ENCODE measurements around the gene CCR5. TPM values are rescaled to one million over a fixed set of nuclear protein-coding genes. Genes with fewer than 3 reads are reported as not detected.

Gene CCR5
- total and polyA plus RNA-seq, 10 donors: 2.0 to 15.5 (median 6.8) TPM

GRCh38 chr3:46354984-46355383, 15.8 kb upstream of the CCR5 start:
- peak overlapping the region in 4 of 8 donors; percentile 23 to 64 (median 32) for H3K4me3 ChIP-seq
- no peaks in the 10 kb centered on the region for H3K27me3 ChIP-seq (replicated peaks in 1 of 7)
- H3K36me3 ChIP-seq: no peaks in the 10 kb centered on the region
- H3K9me3 ChIP-seq: no peaks in the 10 kb centered on the region
- no peak for TF ChIP-seq POLR2A (IDR thresholded peaks at IDR 0.05)
- no peak for TF ChIP-seq CTCF (IDR thresholded peaks at IDR 0.05 in 8 of 11, conservative IDR thresholded peaks at IDR 0.05 in 3 of 11)
- no peak for TF ChIP-seq POLR2AphosphoS5 (IDR thresholded peaks at IDR 0.05)
- intact Hi-C loops (cut with DNase I; ENCODE audit: low total_unique reads): no loop called here
- peak overlapping the region in 4 of 8 donors; percentile 55 to 76 (median 68) for H3K27ac ChIP-seq
- H3K4me1 ChIP-seq: peaks cover 9 to 88% (median 41%) of the 10 kb centered on the region in 6 donors
- DNase-seq: no peak

- H3K4me1 ChIP-seq: peaks cover 7 to 88% (median 41%) of the 10 kb centered on the region in 6 donors
- 56 to 76% (median 64%) methylated on average over 3 of the region's 3 CpGs for WGBS, 5 donors
These were observed 14.5 kb upstream of the CCR5 start for GRCh38 chr3:46356276-46356675.

GRCh38 chr3:46356909-46357308, 13.8 kb upstream of the CCR5 start:
- Histone ChIP-seq H3K9me3 (no peaks in the 10 kb centered on the region), H3K27ac (peak overlapping the region in 2 of 8 donors; percentile 55 to 72), H3K36me3 (no peaks in the 10 kb centered on the region), H3K27me3 (replicated peaks in 1 of 7) (no peaks in the 10 kb centered on the region), H3K4me1 (peaks cover 4 to 88% (median 43%) of the 10 kb centered on the region in 6 donors), H3K4me3 (peak overlapping the region in 3 of 8 donors; percentile 29 to 64 (median 36))
- intact Hi-C loops (cut with DNase I; ENCODE audit: low total_unique reads): no loop called here
- TF ChIP-seq POLR2A (IDR thresholded peaks at IDR 0.05): no peak
- TF ChIP-seq POLR2AphosphoS5 (IDR thresholded peaks at IDR 0.05): no peak
- TF ChIP-seq CTCF (IDR thresholded peaks at IDR 0.05 in 8 of 11, conservative IDR thresholded peaks at IDR 0.05 in 3 of 11): no peak
- DNase-seq: no peak
- WGBS, 5 donors: 80 to 95% (median 92%) methylated on average over 4 of the region's 4 CpGs

More at GRCh38 chr3:46356276-46356675, 14.5 kb upstream of the CCR5 start:
- intact Hi-C loops (cut with DNase I; ENCODE audit: low total_unique reads): no loop called here
- Histone ChIP-seq H3K9me3 (no peaks in the 10 kb centered on the region), H3K27ac (peak overlapping the region in 3 of 8 donors; percentile 55 to 76 (median 72)), H3K36me3 (no peaks in the 10 kb centered on the region), H3K4me3 (peak overlapping the region in 4 of 8 donors; percentile 23 to 64 (median 32)), H3K27me3 (replicated peaks in 1 of 7) (no peaks in the 10 kb centered on the region)
- TF ChIP-seq CTCF (IDR thresholded peaks at IDR 0.05 in 8 of 11, conservative IDR thresholded peaks at IDR 0.05 in 3 of 11) (no peak), POLR2A (IDR thresholded peaks at IDR 0.05) (no peak), POLR2AphosphoS5 (IDR thresholded peaks at IDR 0.05) (no peak)
- DNase-seq: no peak

GRCh38 chr3:46358466-46358865, 12.3 kb upstream of the CCR5 start:
- Histone ChIP-seq H3K4me1 (peaks cover 0 to 81% (median 31%) of the 10 kb centered on the region in 6 donors), H3K27me3 (replicated peaks in 1 of 7) (no peaks in the 10 kb centered on the region), H3K9me3 (no peaks in the 10 kb centered on the region), H3K27ac (no peak overlapping the region), H3K36me3 (no peaks in the 10 kb centered on the region), H3K4me3 (peak overlapping the region in 1 of 8 donors; percentile 64)
- intact Hi-C loops (cut with DNase I; ENCODE audit: low total_unique reads): no loop called here
- WGBS, 5 donors: 79 to 86% (median 84%) methylated on average over 6 of the region's 6 CpGs
- DNase-seq: no peak
- TF ChIP-seq POLR2A (IDR thresholded peaks at IDR 0.05) (no peak), POLR2AphosphoS5 (IDR thresholded peaks at IDR 0.05) (no peak), CTCF (IDR thresholded peaks at IDR 0.05 in 8 of 11, conservative IDR thresholded peaks at IDR 0.05 in 3 of 11) (no peak)
